Small intestine (tissue), 7 donors: Measurements from ENCODE around the gene DLAT. TPM values are rescaled to one million over a fixed set of nuclear protein-coding genes. Genes with fewer than 3 reads are reported as not detected.
"Not testable (repeated sequence)": the region's sequence is repeated elsewhere in the genome, so short reads cannot be mapped to it uniquely, and the experiment has no call there.

Experiments used
- DNase-seq, 2 donors: peaks; one replicate each; pipeline versions ENCODE4 v3.0.0 to v3.0.0-alpha.2; 2013
- FAIRE-seq: peaks from 2 replicates; lab custom pipeline; 2012; peaks lifted over from hg19 to GRCh38; lab: Jason Lieb, UNC
- H3K27ac ChIP-seq, 3 donors: one replicate each; pipeline ENCODE4 v1.5.1; 2013; ENCODE audit warnings: low read length in 2 of 3, mild to moderate bottlenecking in 2 of 3, control low read depth in 1 of 3, inconsistent platforms in 1 of 3, low read depth in 1 of 3, moderate library complexity in 1 of 3
- H3K27me3 ChIP-seq, 3 donors: one replicate each; pipeline ENCODE4 v1.6.1; 2013; ENCODE audit warnings: low read length in 3 of 3, inconsistent platforms in 1 of 3; ENCODE audit not compliant: control insufficient read depth in 3 of 3, insufficient read depth in 3 of 3
- H3K36me3 ChIP-seq, 3 donors: one replicate each; pipeline ENCODE4 v1.6.1; 2013; ENCODE audit warnings: low read length in 3 of 3, inconsistent platforms in 1 of 3, low read depth in 1 of 3, mild to moderate bottlenecking in 1 of 3, moderate library complexity in 1 of 3; ENCODE audit not compliant: control insufficient read depth in 3 of 3, insufficient read depth in 2 of 3
- H3K4me1 ChIP-seq, 3 donors: one replicate each; pipeline ENCODE4 v1.6.1; 2013; ENCODE audit warnings: low read length in 2 of 3, inconsistent platforms in 1 of 3, low read depth in 1 of 3, mild to moderate bottlenecking in 1 of 3, moderate library complexity in 1 of 3; ENCODE audit not compliant: control insufficient read depth in 3 of 3, insufficient read depth in 2 of 3
- H3K4me3 ChIP-seq, 3 donors: one replicate each; pipeline ENCODE4 v1.5.1; 2013; ENCODE audit warnings: low read length in 3 of 3, control low read depth in 1 of 3, inconsistent platforms in 1 of 3, low read depth in 1 of 3, mild to moderate bottlenecking in 1 of 3, moderate library complexity in 1 of 3
- H3K9me3 ChIP-seq, 2 donors: one replicate each; pipeline ENCODE4 v1.6.1; 2013; ENCODE audit warnings: low read depth in 1 of 2, low read length in 1 of 2; ENCODE audit not compliant: control insufficient read depth in 2 of 2, insufficient read depth in 1 of 2
- WGBS, 3 donors: extraction: QIAGEN DNeasy Blood & Tissue Kit; methylation state at CpG; one replicate each; pipeline ENCODE4 v1.1.7; 2013; 5-methylcytosine and 5-hydroxymethylcytosine counted together
- polyA plus RNA-seq, 4 donors: library from polyadenylated mRNA; stranded (reverse) in 3 of 4; unstranded in 1 of 4; fragments of 200-250 nt in 3 of 4; fragments of 120-200 nt in 1 of 4; gene quantifications; one replicate each; pipeline versions ENCODE4 v1.2.1 to v1.2.3, GENCODE V29; 2013
- donor health status: healthy with polysubstance abuse.
- donor health status: control.
- donor health status: control.
- donor health status: Bipolar disorder and iron deficiency.
- donor health status: healthy.

DLAT gene
- polyA plus RNA-seq, 4 donors = 24.0 to 28.4 (median 24.5) TPM

DNA sequence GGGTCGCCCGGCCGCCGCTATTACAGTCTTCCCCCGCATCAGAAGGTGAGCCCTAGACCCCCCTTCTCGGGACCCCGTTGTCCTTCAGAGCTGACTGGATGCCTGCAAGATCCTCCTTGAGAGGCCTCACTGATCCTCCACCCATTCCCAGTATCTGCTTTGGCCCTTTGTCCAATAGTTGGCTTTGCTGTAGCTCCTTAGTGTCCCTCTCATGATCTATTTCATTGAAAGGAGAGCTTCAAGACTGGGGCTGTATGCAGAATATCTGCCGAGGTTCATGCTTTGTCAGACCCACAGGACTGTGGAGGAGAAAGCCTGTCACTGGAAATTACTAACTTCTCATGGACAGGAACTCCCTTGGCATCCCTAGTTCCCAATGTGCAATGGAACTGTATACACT, 499 bp downstream of the DLAT start:
- Histone ChIP-seq H3K27me3 (no peaks in the 10 kb centered on the region), H3K9me3 (no peaks in the 10 kb centered on the region), H3K4me1 (peaks cover 0 to 4% (median 0%) of the 10 kb centered on the region in 3 donors), H3K4me3 (peak overlapping the region; percentile 64 to 89 (median 74)), H3K27ac (peak overlapping the region; percentile 79 to 95 (median 92)), H3K36me3 (peaks cover 11 to 18% (median 15%) of the 10 kb centered on the region in 3 donors)
- WGBS, 3 donors = 0 to 1% (median 0%) methylated on average over 7 to 8 of the region's 8 CpGs
- DNase-seq = peak in 1 of 2 donors; percentile 31
- no peak for FAIRE-seq

DNA sequence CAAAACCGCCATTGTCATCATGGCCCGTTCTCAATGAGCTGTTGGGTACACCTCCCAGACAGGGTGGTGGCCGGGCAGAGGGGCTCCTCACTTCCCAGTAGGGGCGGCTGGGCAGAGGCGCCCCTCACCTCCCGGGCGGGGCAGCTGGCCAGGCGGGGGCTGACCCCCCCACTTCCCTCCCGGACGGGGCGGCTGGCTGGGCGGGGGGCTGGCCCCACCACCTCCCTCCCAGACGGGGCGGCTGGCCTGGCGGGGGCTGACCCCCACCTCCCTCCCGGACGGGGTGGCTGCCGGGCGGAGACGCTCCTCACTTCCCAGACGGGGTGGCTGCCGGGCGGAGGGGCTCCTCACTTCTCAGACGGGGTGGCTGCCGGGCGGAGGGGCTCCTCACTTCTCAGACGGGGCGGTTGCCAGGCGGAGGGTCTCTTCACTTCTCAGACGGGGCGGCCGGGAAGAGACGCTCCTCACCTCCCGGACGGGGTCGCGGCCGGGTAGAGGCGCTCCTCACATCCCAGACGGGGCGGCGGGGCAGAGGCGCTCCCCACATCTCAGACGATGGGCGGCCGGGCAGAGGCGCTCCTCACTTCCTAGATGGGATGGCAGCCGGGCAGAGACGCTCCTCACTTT, 1.7 kb downstream of the DLAT start:
- not testable (repeated sequence) for DNase-seq, FAIRE-seq, H3K4me1 ChIP-seq, H3K9me3 ChIP-seq, H3K27ac ChIP-seq, H3K27me3 ChIP-seq, H3K4me3 ChIP-seq
- 92 to 95% (median 94%) methylated on average over 19 to 43 of the region's 49 CpGs for WGBS, 3 donors
- peaks cover 11 to 22% (median 16%) of the 10 kb centered on the region in 3 donors for H3K36me3 ChIP-seq

DNA sequence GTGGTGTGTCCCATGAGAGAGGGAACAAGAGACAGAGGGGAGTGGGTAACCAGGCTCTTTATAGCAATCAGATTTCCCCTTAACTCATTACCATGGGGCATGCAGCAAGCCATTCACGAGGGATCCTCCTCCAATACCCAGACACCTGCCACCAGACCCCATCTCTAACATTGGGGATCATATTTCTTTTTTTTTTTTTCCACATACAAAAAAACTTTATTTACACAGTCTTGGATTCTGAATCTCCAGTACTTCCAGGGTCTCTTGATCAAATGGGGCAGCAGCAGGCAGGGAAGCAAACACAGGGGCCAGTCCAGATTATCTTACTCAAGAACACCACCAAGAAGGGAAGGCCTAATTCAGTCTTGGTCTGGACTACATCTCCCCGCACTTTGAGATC, 4.3 kb downstream of the DLAT start:
- Histone ChIP-seq H3K9me3 (no peaks in the 10 kb centered on the region), H3K27me3 (no peaks in the 10 kb centered on the region), H3K4me3 (no peak overlapping the region), H3K36me3 (peaks cover 11 to 31% (median 19%) of the 10 kb centered on the region in 3 donors), H3K27ac (no peak overlapping the region), H3K4me1 (no peaks in the 10 kb centered on the region)
- DNase-seq (no peak), FAIRE-seq (no peak)
- WGBS, 3 donors = 97 to 98% (median 98%) methylated on average over 2 of the region's 2 CpGs

DNA sequence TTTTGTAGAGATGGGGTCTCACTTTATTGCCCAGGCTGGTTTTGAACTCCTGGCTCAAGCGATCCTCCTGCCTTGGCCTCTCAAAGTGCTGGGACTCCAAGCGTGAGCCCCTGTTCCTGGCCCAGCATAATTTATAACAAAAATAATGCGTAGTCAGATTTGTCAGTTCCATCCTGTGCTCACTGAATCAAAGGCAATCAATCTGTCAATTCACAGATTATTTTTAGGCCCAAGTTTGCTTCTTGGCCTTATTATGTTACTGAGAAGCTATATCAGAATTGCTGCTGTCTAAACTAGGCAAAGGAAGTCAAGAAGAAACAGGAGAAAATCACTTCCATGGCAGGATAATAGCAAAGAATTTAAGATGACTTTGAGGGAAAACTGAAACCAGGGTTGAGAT, 8.7 kb downstream of the DLAT start:
- no peaks in the 10 kb centered on the region for H3K4me1 ChIP-seq
- DNase-seq (no peak), FAIRE-seq (no peak)
- H3K9me3 ChIP-seq = no peaks in the 10 kb centered on the region
- H3K27me3 ChIP-seq = no peaks in the 10 kb centered on the region
- 93 to 94% (median 94%) methylated on average over 3 of the region's 3 CpGs for WGBS, 3 donors
- no peak overlapping the region for H3K27ac ChIP-seq
- peaks cover 14 to 36% (median 19%) of the 10 kb centered on the region in 3 donors for H3K36me3 ChIP-seq
- H3K4me3 ChIP-seq = no peak overlapping the region

DNA sequence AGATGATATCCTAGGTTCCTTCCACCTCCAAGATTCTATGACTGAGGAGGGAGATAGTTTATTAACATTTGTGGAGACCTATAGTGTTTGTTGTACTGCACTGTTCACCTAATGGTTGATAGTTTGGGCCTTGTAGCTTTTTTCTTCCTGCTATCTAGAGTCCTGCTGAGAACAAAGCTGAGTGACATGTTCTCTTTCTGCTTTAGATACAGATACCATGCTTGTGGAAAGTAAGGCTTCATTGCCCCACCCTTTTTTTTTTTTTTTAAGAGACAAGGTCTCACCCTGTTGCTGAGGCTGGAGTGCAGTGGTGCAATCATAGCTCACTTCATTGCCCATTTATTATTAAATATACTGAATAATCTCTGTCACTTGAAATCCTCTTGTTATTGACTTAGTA, 12.3 kb downstream of the DLAT start:
- DNase-seq (no peak), FAIRE-seq (no peak)
- Histone ChIP-seq H3K4me3 (no peak overlapping the region), H3K9me3 (no peaks in the 10 kb centered on the region), H3K36me3 (peaks cover 5 to 20% (median 6%) of the 10 kb centered on the region in 3 donors), H3K4me1 (no peaks in the 10 kb centered on the region), H3K27me3 (no peaks in the 10 kb centered on the region), H3K27ac (no peak overlapping the region)

DNA sequence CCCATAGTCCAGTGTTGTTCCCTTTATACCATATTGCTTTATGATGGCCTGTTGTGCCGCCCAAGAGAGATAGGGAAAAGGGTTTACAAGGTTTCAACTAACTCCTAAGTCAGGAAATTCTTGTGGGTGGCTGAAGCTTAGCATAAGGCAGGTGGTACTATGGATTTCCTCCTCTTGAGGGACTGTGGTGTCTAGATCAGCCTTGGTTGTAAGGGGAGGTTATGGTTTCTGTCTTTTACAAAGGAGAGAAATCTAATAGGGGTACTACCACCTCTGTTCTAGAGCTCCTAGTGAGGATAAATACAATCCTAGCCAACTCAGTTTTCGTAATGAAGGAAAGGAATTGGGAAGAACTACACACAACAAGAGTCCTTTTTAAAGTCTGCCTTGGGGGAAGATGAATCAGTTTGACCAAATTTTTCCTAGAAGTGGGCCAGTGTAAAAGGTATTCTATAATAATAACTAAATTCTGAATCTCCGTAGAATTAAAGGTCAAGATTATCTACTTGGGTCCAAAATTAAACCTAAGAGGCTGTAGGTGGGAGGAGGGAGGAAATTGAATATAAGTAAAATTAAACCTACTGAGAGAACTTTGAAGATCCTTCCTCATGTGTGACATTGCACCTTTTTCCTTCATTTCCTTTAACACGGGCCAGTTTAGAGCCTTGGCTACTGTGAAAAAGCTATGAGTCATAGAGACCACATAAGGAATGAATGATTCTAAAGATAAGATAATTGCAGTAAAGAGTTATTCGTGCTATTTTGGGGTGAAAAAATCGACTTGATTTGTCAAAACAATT, 17.2 kb downstream of the DLAT start:
- peaks cover 7 to 24% (median 8%) of the 10 kb centered on the region in 3 donors for H3K36me3 ChIP-seq
- DNase-seq = no peak

DNA sequence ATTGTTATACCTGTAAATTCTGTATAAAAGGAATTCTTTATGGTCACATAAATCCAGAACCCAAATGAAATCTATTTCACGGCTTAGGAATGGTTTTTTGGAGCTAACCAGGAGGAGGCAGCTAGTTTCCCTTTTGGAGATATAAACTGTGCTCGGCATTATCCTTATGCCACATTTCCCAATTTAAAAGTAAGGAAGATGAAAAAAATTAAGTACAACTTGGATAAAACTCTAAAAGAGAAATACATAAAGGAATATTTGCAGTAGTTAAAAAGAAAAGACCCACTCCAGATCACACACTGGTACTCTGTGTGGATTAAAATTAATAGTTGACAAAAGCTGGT, 17.7 kb downstream of the DLAT start:
- H3K4me1 ChIP-seq = no peaks in the 10 kb centered on the region
- 94 to 96% (median 94%) methylated on average over 2 of the region's 2 CpGs for WGBS, 3 donors
- no peak overlapping the region for H3K4me3 ChIP-seq
- H3K36me3 ChIP-seq = peaks cover 5 to 24% (median 6%) of the 10 kb centered on the region in 3 donors
- H3K9me3 ChIP-seq = no peaks in the 10 kb centered on the region
- FAIRE-seq (no peak), DNase-seq (no peak)
- no peak overlapping the region for H3K27ac ChIP-seq
- H3K27me3 ChIP-seq = no peaks in the 10 kb centered on the region

More for the DNA sequence above, 17.2 kb downstream of the DLAT start:
- FAIRE-seq = no peak
- Histone ChIP-seq H3K4me1 (no peaks in the 10 kb centered on the region), H3K9me3 (no peaks in the 10 kb centered on the region), H3K27ac (no peak overlapping the region), H3K27me3 (no peaks in the 10 kb centered on the region), H3K4me3 (no peak overlapping the region)
- WGBS, 3 donors = 53 to 59% (median 55%) methylated on average over 6 of the region's 6 CpGs

DNA sequence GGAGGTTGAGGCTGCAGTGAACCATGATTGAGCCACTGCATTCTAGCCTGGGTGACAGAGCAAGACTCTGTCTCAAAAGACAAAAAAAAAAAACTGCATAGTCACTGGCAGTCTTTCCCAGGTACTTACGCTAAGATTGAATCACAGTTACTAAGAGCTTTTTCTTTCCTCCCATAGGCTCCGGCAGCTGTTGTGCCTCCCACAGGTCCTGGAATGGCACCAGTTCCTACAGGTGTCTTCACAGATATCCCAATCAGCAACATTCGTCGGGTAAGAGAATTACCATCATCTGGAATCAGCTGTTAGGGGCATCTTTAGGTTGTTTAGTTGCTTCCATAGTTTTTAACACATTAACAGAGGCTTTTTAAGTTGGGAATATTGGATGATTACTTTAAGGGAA, 19.8 kb downstream of the DLAT start:
- Histone ChIP-seq H3K9me3 (no peaks in the 10 kb centered on the region), H3K4me1 (no peaks in the 10 kb centered on the region), H3K4me3 (no peak overlapping the region), H3K36me3 (peaks cover 6 to 21% (median 7%) of the 10 kb centered on the region in 3 donors), H3K27ac (no peak overlapping the region), H3K27me3 (no peaks in the 10 kb centered on the region)
- no peak for FAIRE-seq
- 93 to 99% (median 96%) methylated on average over 4 of the region's 4 CpGs for WGBS, 3 donors
- DNase-seq = no peak
